Psoas muscle (tissue), 8 donors: Measurements from ENCODE around the gene C14orf132. TPM values are rescaled to one million over a fixed set of nuclear protein-coding genes. Genes with fewer than 3 reads are reported as not detected.

Experiments
- ATAC-seq, 4 donors: fragments of 200-7000 bp; cut with Tn5 transposase; one replicate each; pipeline ENCODE4 v1.9.1; 2020; ENCODE audit warnings: moderate library complexity in 3 of 4, mild to moderate bottlenecking in 2 of 4
- DNase-seq, 2 donors: peaks; one replicate each; pipeline ENCODE4 v3.0.0-alpha.2; 2020
- H3K27ac ChIP-seq: fragments of 200-600 bp; one replicate; pipeline ENCODE4 v1.8.0; 2022
- H3K27me3 ChIP-seq, 3 donors: fragments of 200-600 bp in 1 of 3; one replicate each; pipeline versions ENCODE4 v1.6.1 to v1.8.0; 2013 to 2022; ENCODE audit warnings: low read length in 2 of 3, mild to moderate bottlenecking in 2 of 3, moderate library complexity in 1 of 3; ENCODE audit not compliant: insufficient read depth in 3 of 3
- H3K36me3 ChIP-seq, 2 donors: fragments of 200-600 bp in 1 of 2; one replicate each; pipeline versions ENCODE4 v1.6.1 to v1.8.0; 2013 to 2022; ENCODE audit warnings: low read depth in 1 of 2, mild to moderate bottlenecking in 1 of 2, moderate library complexity in 1 of 2; ENCODE audit not compliant: insufficient read depth in 1 of 2
- H3K4me1 ChIP-seq: fragments of 200-600 bp; one replicate; pipeline ENCODE4 v1.8.0; 2022
- H3K4me3 ChIP-seq: fragments of 200-600 bp; one replicate; pipeline ENCODE4 v1.8.0; 2022; ENCODE audit warnings: mild to moderate bottlenecking
- H3K9me3 ChIP-seq: fragments of 200-600 bp; one replicate; pipeline ENCODE4 v1.8.0; 2022
- WGBS, 3 donors: extraction: QIAGEN DNeasy Blood & Tissue Kit; methylation state at CpG; one replicate each; pipeline versions ENCODE4 v1.1.6 to v1.1.7; 2013; 5-methylcytosine and 5-hydroxymethylcytosine counted together
- intact Hi-C, 2 donors: fragments of 100-400 bp; cut with DNase I; formaldehyde crosslinking; loops; one replicate each; pipeline versions ENCODE4 v1.11.0 to v1.14.2; 2022
- polyA plus RNA-seq, 3 donors: library from polyadenylated mRNA; stranded (reverse); fragments of 200-250 nt; gene quantifications; one replicate each; pipeline ENCODE4 v1.2.3, GENCODE V29; 2013
- total RNA-seq, 4 donors: library from RNA; stranded (reverse); fragmentation: NEBNext Ultra II Directional in 2 of 4; extraction: Animal tissue kit (Norgen Biotek cat#: 25700) in 2 of 4; gene quantifications; one replicate each; pipeline versions ENCODE4 v1.2.1 to v1.2.4, GENCODE V29; 2021 to 2023
- TF ChIP-seq, protein P1 (sequence below): fragments of 200-600 bp; IDR thresholded peaks from one replicate; pipeline ENCODE4 v1.8.0; 2022; ENCODE audit warnings: antibody characterized with exemption
- donor health status: healthy with polysubstance abuse.
- donor health status: DM: no; HTN: no; CAD: no; lungs with moderate emphysema.
- donor health status: Bipolar disorder and iron deficiency.
- donor health status: healthy.
- donor health status: DM: yes; HTN: yes; CAD: no.
- donor health status: DM: no; HTN: no; CAD: no.
- donor health status: DM: no; HTN: no; CAD: no.
- donor health status: DM: yes; HTN: yes; CAD: no.

The C14orf132 gene
- total and polyA plus RNA-seq, 7 donors = 0.57 to 5.3 (median 0.86) TPM

DNA sequence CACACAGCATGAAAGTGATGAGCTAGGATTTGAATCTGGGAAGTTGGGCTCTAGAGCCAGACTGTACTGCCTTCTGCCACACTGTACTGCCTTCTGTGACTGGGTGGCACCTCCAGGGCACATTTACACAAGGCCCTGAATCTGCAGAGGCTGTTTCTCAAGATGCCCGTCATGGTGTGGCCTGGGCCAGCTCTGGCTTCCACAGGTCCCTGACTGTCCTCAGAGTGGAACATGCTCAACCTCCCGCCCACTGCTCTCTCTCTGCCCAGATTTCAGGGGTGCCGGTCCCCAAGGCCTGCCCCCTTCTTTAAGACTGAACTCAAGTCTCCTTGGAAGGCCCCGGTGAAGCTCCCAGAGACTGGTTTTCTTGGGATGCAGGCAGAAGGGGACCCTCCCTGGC, 50.2 kb downstream of the C14orf132 start:
- Histone ChIP-seq H3K4me1 (no peaks in the 10 kb centered on the region), H3K27me3 (peaks cover 0 to 14% (median 5%) of the 10 kb centered on the region in 3 donors), H3K9me3 (no peaks in the 10 kb centered on the region), H3K36me3 (no peaks in the 10 kb centered on the region), H3K4me3 (no peak overlapping the region), H3K27ac (no peak overlapping the region)
- intact Hi-C loops = no loop called here
- ATAC-seq (no peak), DNase-seq (peak in 1 of 2 donors; percentile 26)
- 89 to 95% (median 92%) methylated on average over 4 of the region's 4 CpGs for WGBS, 3 donors
- TF ChIP-seq, protein P1, sequence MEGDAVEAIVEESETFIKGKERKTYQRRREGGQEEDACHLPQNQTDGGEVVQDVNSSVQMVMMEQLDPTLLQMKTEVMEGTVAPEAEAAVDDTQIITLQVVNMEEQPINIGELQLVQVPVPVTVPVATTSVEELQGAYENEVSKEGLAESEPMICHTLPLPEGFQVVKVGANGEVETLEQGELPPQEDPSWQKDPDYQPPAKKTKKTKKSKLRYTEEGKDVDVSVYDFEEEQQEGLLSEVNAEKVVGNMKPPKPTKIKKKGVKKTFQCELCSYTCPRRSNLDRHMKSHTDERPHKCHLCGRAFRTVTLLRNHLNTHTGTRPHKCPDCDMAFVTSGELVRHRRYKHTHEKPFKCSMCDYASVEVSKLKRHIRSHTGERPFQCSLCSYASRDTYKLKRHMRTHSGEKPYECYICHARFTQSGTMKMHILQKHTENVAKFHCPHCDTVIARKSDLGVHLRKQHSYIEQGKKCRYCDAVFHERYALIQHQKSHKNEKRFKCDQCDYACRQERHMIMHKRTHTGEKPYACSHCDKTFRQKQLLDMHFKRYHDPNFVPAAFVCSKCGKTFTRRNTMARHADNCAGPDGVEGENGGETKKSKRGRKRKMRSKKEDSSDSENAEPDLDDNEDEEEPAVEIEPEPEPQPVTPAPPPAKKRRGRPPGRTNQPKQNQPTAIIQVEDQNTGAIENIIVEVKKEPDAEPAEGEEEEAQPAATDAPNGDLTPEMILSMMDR = no peak

DNA sequence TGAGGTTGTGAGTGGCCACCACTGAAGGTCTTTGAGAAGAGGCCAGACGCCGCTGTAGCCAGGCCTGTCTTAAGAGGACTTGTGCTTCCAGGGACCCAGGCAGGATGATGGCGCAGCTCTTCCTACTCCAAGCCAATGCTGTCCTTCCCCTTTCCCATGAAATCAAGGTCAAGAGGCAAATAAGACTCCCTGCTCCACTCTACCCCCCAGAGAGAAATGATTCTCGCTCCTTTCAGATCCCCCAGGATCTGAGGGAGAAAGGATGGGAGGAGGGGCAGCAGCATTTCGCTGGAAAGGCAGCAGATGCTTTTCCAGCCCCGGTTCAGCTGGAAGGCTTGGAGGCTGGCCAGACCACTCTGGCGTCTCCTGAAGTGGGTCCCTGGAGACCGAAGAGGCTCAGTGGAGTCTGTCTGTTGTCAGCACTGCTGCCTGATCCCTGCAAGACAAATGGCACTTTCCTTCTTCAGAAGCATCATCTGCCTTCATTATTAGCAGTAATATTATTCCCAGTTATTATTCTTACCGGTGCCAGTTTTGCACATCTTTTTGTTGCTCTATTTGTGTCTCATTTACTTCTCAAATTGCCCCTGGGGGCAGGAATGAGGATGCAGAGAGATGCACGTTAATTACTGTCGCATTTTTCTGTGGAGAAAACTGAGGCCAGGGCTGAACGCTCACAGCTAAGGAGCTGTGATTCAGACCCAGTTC, 51.4 kb downstream of the C14orf132 start:
- Histone ChIP-seq H3K4me1 (no peaks in the 10 kb centered on the region), H3K9me3 (no peaks in the 10 kb centered on the region), H3K27me3 (peaks cover 0 to 14% (median 6%) of the 10 kb centered on the region in 3 donors), H3K4me3 (no peak overlapping the region), H3K27ac (no peak overlapping the region), H3K36me3 (no peaks in the 10 kb centered on the region)
- TF ChIP-seq, protein P1 = no peak
- 14 to 22% (median 14%) methylated on average over 12 of the region's 12 CpGs for WGBS, 3 donors
- DNase-seq = peak; percentile 69 to 82
- intact Hi-C loops = no loop called here
- ATAC-seq = peak in 1 of 4 donors; percentile 56

DNA sequence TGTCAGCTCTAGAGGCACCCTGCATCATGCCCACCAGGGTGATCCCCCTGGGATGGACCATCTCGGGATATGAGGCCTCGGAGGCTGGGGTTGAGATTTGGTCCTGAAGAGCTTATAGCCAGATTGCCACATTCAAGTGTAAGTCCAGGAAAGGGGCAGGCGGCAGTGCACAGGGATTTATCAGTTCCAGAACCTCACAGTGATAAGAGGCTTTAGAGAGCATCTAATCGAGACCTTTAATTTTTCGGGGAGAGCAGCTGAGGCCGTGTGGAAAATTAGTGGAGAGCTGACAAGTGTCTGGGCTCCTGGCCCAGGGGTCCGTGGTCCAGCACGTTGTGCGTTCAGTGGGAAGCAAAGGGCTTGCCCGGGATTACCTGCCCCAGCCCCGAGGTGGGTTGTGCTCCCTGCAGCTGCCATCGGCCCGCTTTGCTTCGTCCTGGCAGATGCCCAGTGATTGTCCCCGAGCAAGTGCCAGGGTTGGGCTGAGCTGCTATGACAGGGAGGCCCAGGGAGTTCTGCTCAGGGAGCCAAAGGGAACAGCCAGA, 52.1 kb downstream of the C14orf132 start:
- Histone ChIP-seq H3K36me3 (no peaks in the 10 kb centered on the region), H3K27me3 (peaks cover 0 to 14% (median 6%) of the 10 kb centered on the region in 3 donors), H3K4me3 (no peak overlapping the region), H3K9me3 (no peaks in the 10 kb centered on the region), H3K4me1 (no peaks in the 10 kb centered on the region), H3K27ac (no peak overlapping the region)
- intact Hi-C loops = no loop called here
- WGBS, 3 donors = 17 to 22% (median 20%) methylated on average over 15 of the region's 15 CpGs
- ATAC-seq (peak in 1 of 4 donors; percentile 17), DNase-seq (peak in 1 of 2 donors; percentile 35)
- TF ChIP-seq, protein P1 = no peak

DNA sequence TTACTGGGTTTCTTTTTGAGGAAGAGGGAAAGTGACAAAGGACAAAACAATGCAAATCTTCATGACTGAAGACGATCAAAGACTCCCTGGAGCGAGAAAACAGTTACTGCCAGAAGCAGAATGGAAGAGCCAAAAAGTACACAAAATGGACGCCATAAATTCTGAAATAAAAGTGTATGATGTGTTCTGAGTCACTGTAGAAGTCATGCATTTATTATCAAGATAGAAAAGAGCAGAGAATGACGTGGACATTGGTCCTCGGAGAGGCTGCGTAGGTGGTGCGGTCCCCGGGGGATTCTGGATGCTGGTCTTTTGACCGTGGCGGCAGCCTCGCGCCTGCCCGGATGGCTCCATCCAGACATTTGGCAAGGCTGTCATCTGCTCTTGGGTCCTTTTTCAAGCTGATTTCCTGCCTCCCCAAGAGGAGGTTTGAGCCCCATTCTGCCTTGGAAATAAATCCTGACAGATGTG, 52.8 kb downstream of the C14orf132 start:
- no peak overlapping the region for H3K27ac ChIP-seq
- H3K9me3 ChIP-seq = no peaks in the 10 kb centered on the region
- DNase-seq (no peak), ATAC-seq (no peak)
- no peak overlapping the region for H3K4me3 ChIP-seq
- H3K27me3 ChIP-seq = peaks cover 0 to 14% (median 6%) of the 10 kb centered on the region in 3 donors
- intact Hi-C loops = no loop called here
- WGBS, 3 donors = 48 to 67% (median 50%) methylated on average over 13 of the region's 13 CpGs
- no peaks in the 10 kb centered on the region for H3K4me1 ChIP-seq
- no peaks in the 10 kb centered on the region for H3K36me3 ChIP-seq
- TF ChIP-seq, protein P1 = no peak
